OCI-LY3 (cell line): ENCODE measurements around the gene RAP1A.

Experiments used
- H2AFZ ChIP-seq: fragments of 200-600, 300-600 bp; shearing (Covaris generic); 2 replicates; pipeline ENCODE4 v1.6.0; 2014; ENCODE audit warnings: antibody characterized with exemption, low read depth, low read length
- H3K27ac ChIP-seq: fragments of 200-600, 300-600 bp; sonication (generic); 2 replicates; pipeline ENCODE4 v1.5.1; 2014; ENCODE audit warnings: mild to moderate bottlenecking, low read length, moderate library complexity, mixed read lengths
- H3K27me3 ChIP-seq: fragments of 200-600, 300-600 bp; sonication (generic); 2 replicates; pipeline ENCODE4 v1.6.1; 2014; ENCODE audit warnings: low read depth, low read length, mixed read lengths
- H3K36me3 ChIP-seq: fragments of 200-600, 300-600 bp; sonication (generic); replicated peaks from 2 replicates; pipeline ENCODE3; 2014; ENCODE audit warnings: low read depth, low read length, mixed read lengths
- H3K4me1 ChIP-seq: fragments of 300-600, 200-600 bp; sonication (generic); 2 replicates; pipeline ENCODE4 v1.6.1; 2014; ENCODE audit warnings: low read length, mixed read lengths
- H3K4me2 ChIP-seq: fragments of 200-600, 300-600 bp; sonication (generic); 2 replicates; pipeline ENCODE4 v1.6.1; 2014; ENCODE audit warnings: low read length, mixed read lengths
- H3K4me3 ChIP-seq: fragments of 300-600, 200-600 bp; sonication (generic); 2 replicates; pipeline ENCODE4 v1.5.1; 2014; ENCODE audit warnings: antibody characterized with exemption, mild to moderate bottlenecking, low read length, moderate library complexity
- H3K79me2 ChIP-seq: fragments of 300-600, 200-600 bp; shearing (Covaris generic); 2 replicates; pipeline ENCODE4 v1.6.1; 2014; ENCODE audit warnings: mild to moderate bottlenecking, low read length, mixed read lengths
- H3K9ac ChIP-seq: fragments of 300-600, 200-600 bp; shearing (Covaris generic); 2 replicates; pipeline ENCODE4 v1.6.0; 2014; ENCODE audit warnings: mild to moderate bottlenecking, low read length, moderate library complexity
- H3K9me3 ChIP-seq: fragments of 200-600, 300-600 bp; shearing (Covaris generic); 2 replicates; pipeline ENCODE4 v1.6.1; 2014; ENCODE audit warnings: low read length, mixed read lengths; ENCODE audit not compliant: insufficient read depth
- H4K20me1 ChIP-seq: fragments of 200-600, 300-600 bp; sonication (generic); 2 replicates; pipeline ENCODE4 v1.6.1; 2016; ENCODE audit warnings: low read length, mixed read lengths; ENCODE audit not compliant: insufficient read depth
- EZH2phosphoT487 ChIP-seq: fragments of 200-600 bp; shearing (Covaris generic); IDR thresholded peaks from 2 replicates; pipeline ENCODE4 v1.6.1; 2018; ENCODE audit warnings: antibody characterized with exemption, mixed run types, low read depth
- TF ChIP-seq, protein P1 (sequence below): fragments of 200-600, 300-600 bp; sonication (generic); IDR thresholded peaks from 2 replicates; pipeline ENCODE4 v1.5.1; 2014; ENCODE audit warnings: antibody characterized with exemption, low read length, low read depth

Gene RAP1A

DNA sequence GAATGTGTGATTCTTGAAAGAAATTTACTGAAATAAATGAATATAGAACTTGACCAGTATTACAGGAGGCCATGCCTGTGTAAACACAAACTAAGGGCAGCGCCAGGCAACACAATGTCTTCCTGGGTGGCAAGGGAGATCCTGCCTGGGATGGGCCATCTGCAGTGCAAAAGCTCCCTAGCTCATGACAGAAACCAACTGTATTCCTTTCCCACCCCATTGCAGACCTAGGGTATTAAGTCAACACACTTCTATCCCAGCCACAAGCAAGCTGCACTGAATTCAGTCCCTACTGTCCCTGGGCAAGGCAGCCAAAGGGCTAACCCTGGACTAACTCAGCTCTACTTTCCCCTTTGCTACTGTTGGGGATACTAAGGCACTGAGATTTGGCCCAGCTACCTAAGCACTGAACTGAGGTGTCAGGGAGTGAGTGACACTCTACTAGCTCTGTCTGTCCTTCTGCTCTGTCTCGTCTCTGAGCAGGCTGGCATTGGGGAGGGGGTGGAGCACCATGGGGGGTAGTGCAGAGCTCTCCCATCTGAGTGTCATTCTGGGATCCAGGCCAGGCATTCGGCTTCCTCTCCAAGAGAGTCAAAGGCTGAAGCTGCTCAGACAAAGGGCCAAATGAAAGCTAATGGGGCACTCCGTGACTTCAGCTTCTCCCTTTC lies 117.1 kb downstream of the RAP1A start:
- Histone ChIP-seq H3K79me2 (0 out of 2 replicates have a peak, but pooled peaks cover 3% of the 10 kb centered on the region), H4K20me1 (0 out of 2 replicates have a peak, but pooled peaks cover 7% of the 10 kb centered on the region), H3K27me3 (no peaks in the 10 kb centered on the region), H3K9ac (no peak overlapping the region), H3K4me2 (no peak overlapping the region), H3K36me3 (no peaks in the 10 kb centered on the region), H3K4me1 (peaks cover 12% of the 10 kb centered on the region), H2AFZ (no peak overlapping the region), H3K4me3 (no peak overlapping the region), H3K27ac (no peak overlapping the region), H3K9me3 (no peaks in the 10 kb centered on the region)
- TF ChIP-seq, protein P1, sequence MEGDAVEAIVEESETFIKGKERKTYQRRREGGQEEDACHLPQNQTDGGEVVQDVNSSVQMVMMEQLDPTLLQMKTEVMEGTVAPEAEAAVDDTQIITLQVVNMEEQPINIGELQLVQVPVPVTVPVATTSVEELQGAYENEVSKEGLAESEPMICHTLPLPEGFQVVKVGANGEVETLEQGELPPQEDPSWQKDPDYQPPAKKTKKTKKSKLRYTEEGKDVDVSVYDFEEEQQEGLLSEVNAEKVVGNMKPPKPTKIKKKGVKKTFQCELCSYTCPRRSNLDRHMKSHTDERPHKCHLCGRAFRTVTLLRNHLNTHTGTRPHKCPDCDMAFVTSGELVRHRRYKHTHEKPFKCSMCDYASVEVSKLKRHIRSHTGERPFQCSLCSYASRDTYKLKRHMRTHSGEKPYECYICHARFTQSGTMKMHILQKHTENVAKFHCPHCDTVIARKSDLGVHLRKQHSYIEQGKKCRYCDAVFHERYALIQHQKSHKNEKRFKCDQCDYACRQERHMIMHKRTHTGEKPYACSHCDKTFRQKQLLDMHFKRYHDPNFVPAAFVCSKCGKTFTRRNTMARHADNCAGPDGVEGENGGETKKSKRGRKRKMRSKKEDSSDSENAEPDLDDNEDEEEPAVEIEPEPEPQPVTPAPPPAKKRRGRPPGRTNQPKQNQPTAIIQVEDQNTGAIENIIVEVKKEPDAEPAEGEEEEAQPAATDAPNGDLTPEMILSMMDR = no peak
- TF ChIP-seq EZH2phosphoT487 = no peak

DNA sequence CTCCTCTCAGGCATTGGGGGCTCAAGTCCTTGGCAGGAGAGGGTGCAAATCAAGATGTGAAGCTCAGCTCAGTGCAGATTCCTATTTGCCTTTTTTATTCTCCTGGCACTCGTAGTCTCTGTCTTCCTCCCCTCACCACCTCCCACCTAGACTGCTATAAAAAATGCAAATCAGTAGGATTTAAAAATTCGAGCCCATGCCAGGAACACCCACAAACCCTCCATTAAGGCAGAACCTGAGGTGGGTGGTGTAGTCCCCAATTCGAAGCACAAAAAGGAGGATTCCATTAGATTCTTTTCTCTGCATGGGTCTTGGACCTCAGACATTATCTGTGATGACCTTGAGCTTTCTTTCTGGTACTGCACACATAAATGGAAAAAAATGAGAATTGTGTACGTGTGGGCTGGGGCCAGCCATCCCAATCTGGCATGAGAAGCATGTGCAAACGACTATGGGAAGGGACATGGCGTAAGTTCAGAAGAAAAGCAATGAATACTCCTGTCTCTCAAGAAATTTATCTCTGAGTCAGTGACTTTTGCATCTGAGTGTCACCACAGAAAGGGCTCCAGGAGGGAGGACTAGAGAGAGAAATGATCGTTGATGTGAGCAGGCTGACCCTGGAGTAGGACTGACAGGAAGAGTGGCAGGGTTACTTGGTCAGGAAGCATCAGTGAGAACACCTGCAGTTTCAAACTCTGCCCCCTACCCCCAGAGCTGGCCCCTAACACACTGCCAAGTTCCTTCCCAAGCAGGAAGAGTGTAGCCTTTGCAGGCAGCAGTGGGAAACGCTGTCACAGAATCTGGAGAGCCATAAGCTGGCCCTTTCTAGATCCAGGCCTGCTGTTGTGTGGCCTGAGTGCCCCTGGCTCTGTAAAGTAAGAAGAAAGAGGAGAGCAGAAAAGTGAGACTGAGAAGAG lies 117.9 kb downstream of the RAP1A start:
- no peaks in the 10 kb centered on the region for H3K36me3 ChIP-seq
- no peak for TF ChIP-seq EZH2phosphoT487
- TF ChIP-seq, protein P1 = no peak
- H3K9ac ChIP-seq = peak overlapping the region; percentile 90
- peaks cover 12% of the 10 kb centered on the region for H3K4me1 ChIP-seq
- peak overlapping the region; percentile 89 for H3K4me2 ChIP-seq
- 0 out of 2 replicates have a peak, but pooled peaks cover 3% of the 10 kb centered on the region for H3K79me2 ChIP-seq
- H3K9me3 ChIP-seq = no peaks in the 10 kb centered on the region
- 0 out of 2 replicates have a peak, but pooled peaks cover 7% of the 10 kb centered on the region for H4K20me1 ChIP-seq
- no peaks in the 10 kb centered on the region for H3K27me3 ChIP-seq
- peak overlapping the region; percentile 98 for H3K4me3 ChIP-seq
- H2AFZ ChIP-seq = no peak overlapping the region
- no peak overlapping the region for H3K27ac ChIP-seq

DNA sequence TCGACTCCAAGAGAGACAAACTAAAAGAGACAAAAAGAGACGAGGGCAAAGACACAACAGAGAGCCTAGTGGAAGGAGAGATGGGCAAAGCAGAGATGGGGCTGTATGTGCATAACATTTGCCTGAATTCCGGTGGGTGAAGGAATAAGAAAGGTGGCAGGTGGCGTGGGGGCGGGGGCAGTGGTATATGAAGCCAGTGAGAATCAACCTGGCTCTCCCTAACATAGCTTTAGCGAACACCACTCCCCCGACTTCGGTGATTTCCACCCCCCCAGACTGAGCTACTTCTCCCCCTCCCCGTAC lies 118.5 kb downstream of the RAP1A start:
- Histone ChIP-seq H2AFZ (no peak overlapping the region), H3K4me3 (peak overlapping the region; percentile 98), H3K36me3 (no peaks in the 10 kb centered on the region), H4K20me1 (0 out of 2 replicates have a peak, but pooled peaks cover 7% of the 10 kb centered on the region), H3K27ac (peak overlapping the region; percentile 63; the same call in 1 of the 2 replicates), H3K79me2 (0 out of 2 replicates have a peak, but pooled peaks cover 3% of the 10 kb centered on the region), H3K4me2 (peak overlapping the region; percentile 89), H3K9me3 (no peaks in the 10 kb centered on the region), H3K4me1 (peaks cover 12% of the 10 kb centered on the region), H3K27me3 (no peaks in the 10 kb centered on the region), H3K9ac (peak overlapping the region; percentile 90)
- TF ChIP-seq, protein P1 = no peak
- no peak for TF ChIP-seq EZH2phosphoT487
